Activated CD8-positive, alpha-beta T cell treated with anti-CD3 and anti-CD28 coated beads, Interleukin-2, amount 10 ng/mL, durations not matched to agents 7 days and 5 days (primary cell): ENCODE results near the gene NSDHL. TPM values are rescaled to one million over a fixed set of nuclear protein-coding genes. Genes with fewer than 3 reads are reported as not detected.

Experiments used
- ATAC-seq: fragments of 150-1000 bp; cut with Tn5 transposase; one replicate; pipeline ENCODE4 v1.10.0; 2021; ENCODE audit warnings: moderate library complexity
- CTCF ChIA-PET: fragments of 350-600 bp; sonication (Branson Sonifier 250); formaldehyde crosslinking; loops from one replicate; lab custom pipeline; 2021; ENCODE audit warnings: antibody characterized with exemption; lab: Charles Lee
- POLR2A ChIA-PET: fragments of 350-600 bp; sonication (Branson Sonifier 250); formaldehyde crosslinking; loops from one replicate; lab custom pipeline; 2021; ENCODE audit warnings: antibody characterized with exemption; lab: Charles Lee
- DNase-seq: peaks from one replicate; pipeline ENCODE4 v3.0.0-alpha.2; 2020
- H3K27ac Mint-ChIP-seq: one replicate; pipeline ENCODE4 v1.8.0; 2021; ENCODE audit warnings: mild to moderate bottlenecking, mixed read lengths
- H3K27me3 Mint-ChIP-seq: one replicate; pipeline ENCODE4 v1.8.0; 2021; ENCODE audit warnings: low read depth, mixed read lengths
- H3K36me3 Mint-ChIP-seq: one replicate; pipeline ENCODE4 v1.8.0; 2021; ENCODE audit warnings: low read depth, mixed read lengths
- H3K4me1 Mint-ChIP-seq: one replicate; pipeline ENCODE4 v1.8.0; 2021; ENCODE audit warnings: low read depth, mixed read lengths
- H3K4me3 Mint-ChIP-seq: one replicate; pipeline ENCODE4 v1.8.0; 2021; ENCODE audit warnings: mild to moderate bottlenecking, mixed read lengths
- H3K9me3 Mint-ChIP-seq: one replicate; pipeline ENCODE4 v1.8.0; 2022; ENCODE audit warnings: mixed read lengths; ENCODE audit not compliant: insufficient read depth
- total RNA-seq, 2 experiments: library from RNA; stranded (reverse); gene quantifications; one replicate each; pipeline ENCODE4 v1.2.3, GENCODE V29; 2021

Gene NSDHL
- total RNA-seq, 2 experiments from 2014 or later = 14.2 to 15.5 TPM

DNA sequence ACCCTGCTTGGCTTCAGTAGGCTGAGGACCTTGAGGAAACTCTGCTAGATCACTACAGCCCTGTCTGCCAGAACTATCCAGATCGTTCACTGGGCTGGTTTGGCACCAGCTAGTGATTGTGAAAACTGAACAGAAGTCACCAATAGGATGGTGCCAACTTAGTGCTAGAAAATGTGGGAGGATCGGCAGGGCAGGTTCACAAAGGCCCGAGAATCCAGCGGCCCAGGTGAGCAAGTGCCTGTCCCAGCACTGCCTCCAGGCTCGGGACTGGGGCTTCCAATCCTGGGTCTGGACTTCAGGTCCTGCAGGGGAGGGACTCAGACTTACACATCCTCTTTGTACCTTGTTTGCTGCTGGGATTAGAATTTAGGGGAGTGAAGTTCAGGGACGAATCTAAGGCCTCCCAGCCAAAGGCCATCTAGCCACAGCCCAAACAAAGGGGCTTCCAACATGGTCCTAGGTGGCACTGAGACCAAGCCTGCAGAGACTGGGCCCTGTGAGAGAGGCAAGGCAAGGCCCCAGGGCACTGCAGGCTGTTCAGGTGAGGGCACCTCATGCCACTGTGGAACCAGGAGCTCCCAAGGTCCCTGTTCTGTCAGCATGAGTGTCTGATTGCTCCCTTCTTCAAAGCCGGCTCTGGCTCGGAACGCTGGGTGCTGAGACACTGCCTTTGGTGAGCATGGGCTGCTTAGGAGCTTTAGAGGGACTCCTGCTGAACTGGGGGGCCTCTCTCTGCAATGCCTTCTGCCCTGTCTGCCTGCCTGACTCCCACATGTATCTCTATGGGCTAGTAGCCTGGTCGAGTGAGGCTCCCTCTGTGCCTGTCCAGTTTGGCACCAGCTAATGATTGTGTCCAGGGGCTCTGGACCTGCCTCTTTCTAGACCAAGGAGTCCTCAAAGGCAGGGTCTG lies 46.3 kb downstream of the NSDHL start:
- no peak overlapping the region for H3K27ac Mint-ChIP-seq
- CTCF ChIA-PET = no interaction called here

DNA sequence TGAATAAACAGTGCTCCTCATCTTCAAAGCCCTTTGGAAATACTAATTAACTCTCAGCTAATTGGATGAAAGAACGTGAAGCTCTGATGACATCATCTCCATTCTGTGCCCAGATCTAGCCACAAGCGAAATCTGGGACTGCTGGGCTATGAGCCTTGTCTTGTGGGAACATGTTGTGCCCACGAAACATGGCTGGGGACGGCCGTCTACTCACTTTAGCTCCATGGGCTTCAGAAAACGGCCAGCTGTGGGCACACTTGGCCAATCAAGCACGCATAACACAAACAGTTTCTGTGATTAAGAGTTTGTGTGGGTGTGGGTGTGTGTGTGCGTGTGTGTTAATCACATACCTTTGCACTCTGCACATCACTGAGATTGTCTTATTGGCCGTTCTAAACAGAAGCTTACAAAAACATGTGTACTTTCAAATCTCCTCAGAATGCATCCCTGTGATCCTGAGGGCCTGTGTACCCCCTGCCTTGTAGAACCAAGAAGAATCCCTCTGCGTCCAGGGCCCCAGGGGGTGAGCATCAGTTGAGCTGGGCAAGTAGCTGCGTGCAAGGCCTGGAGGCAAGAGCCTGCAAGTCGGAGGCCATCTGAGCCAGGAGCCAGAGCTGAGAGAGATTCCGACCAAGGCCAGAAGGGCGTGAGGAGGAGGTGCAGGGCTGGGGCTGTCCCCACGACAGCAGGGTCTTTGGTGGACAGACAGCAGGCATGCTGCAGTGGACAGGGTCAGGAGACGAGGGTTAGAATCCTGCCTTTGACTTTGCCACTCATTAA lies 48.3 kb downstream of the NSDHL start:
- no peak for DNase-seq
- CTCF ChIA-PET = no interaction called here
- Mint-ChIP-seq H3K36me3 (no peaks in the 10 kb centered on the region), H3K27ac (no peak overlapping the region), H3K4me3 (no peak overlapping the region), H3K4me1 (no peaks in the 10 kb centered on the region), H3K27me3 (no peaks in the 10 kb centered on the region), H3K9me3 (no peaks in the 10 kb centered on the region)
- POLR2A ChIA-PET = no interaction called here
- no peak for ATAC-seq

More for the DNA sequence above, 46.3 kb downstream of the NSDHL start:
- Mint-ChIP-seq H3K36me3 (no peaks in the 10 kb centered on the region), H3K9me3 (no peaks in the 10 kb centered on the region), H3K4me3 (no peak overlapping the region), H3K27me3 (no peaks in the 10 kb centered on the region), H3K4me1 (peaks cover under 1% of the 10 kb centered on the region)
- DNase-seq = no peak
- no peak for ATAC-seq
- POLR2A ChIA-PET = no interaction called here

DNA sequence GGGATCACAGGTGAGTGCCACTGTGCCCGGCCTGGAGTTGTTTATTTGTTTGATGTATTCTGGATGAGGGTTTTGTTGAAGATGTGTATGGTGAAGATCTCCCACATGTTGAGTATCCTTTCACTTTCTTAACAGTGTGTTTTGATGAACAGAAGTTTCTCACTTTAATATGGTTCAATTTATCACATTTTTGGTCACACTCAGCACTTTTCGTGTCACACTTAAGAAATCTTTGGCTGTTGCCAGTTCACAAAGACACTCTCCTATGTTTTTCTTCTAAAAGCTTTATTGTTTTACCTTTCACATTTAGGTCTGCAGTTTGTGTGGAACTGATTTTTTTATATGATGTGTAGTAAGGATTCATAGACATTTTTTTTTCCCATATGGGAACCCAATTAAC lies 50.4 kb downstream of the NSDHL start:
- no peak for ATAC-seq
- no peaks in the 10 kb centered on the region for H3K4me1 Mint-ChIP-seq
- ChIA-PET POLR2A (no interaction called here), CTCF (no interaction called here)
- no peaks in the 10 kb centered on the region for H3K36me3 Mint-ChIP-seq
- H3K4me3 Mint-ChIP-seq = no peak overlapping the region
- no peaks in the 10 kb centered on the region for H3K27me3 Mint-ChIP-seq
- no peak for DNase-seq
- H3K9me3 Mint-ChIP-seq = no peaks in the 10 kb centered on the region
- H3K27ac Mint-ChIP-seq = no peak overlapping the region

DNA sequence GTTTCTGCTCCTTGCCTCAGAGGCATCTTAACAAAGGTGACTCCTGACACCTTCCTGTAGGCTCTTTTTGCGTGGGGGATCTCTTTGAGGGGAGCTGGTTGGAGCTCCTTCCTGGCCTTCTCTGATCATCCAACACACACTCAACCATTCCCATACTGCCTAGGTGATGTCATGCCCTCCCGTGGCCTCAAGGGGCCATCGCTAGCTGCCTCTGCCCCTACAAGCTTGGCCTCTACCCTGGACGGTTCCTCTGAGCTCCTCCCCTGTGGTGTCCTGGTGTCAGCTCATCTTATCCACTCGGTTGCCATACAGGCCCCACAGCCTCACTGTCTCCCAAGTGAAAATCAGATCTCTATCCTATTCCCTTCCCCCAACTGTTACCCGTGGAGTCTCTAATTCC lies 53.3 kb downstream of the NSDHL start:
- Mint-ChIP-seq H3K27me3 (peaks cover 5% of the 10 kb centered on the region), H3K36me3 (no peaks in the 10 kb centered on the region), H3K4me3 (no peak overlapping the region), H3K9me3 (no peaks in the 10 kb centered on the region), H3K4me1 (no peaks in the 10 kb centered on the region), H3K27ac (no peak overlapping the region)
- DNase-seq (no peak), ATAC-seq (no peak)
- CTCF ChIA-PET = no interaction called here
- POLR2A ChIA-PET = no interaction called here

DNA sequence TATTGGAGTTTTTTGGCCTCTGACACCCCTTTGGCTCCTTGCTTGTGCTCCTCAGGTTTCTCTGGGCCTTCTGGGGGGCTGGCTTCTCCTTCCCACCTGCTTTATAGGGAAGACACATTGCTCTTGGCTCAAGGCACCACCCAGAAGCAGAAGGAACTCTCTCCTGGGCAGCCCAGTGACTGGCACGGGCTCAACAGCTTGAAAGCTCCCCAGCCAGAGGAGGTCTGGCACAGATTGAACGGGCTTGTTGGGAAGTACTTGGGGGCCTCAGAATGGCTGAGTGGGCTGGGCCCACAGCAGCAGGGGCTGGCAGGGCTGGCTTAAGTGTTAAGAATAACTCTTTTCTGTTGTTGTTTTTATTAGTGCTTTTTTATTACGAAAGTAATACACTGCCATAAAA lies 55.9 kb downstream of the NSDHL start:
- POLR2A ChIA-PET = no interaction called here
- ATAC-seq (no peak), DNase-seq (no peak)
- no peak overlapping the region for H3K4me3 Mint-ChIP-seq
- H3K27ac Mint-ChIP-seq = no peak overlapping the region
- no peaks in the 10 kb centered on the region for H3K9me3 Mint-ChIP-seq
- H3K27me3 Mint-ChIP-seq = peaks cover 25% of the 10 kb centered on the region
- H3K36me3 Mint-ChIP-seq = no peaks in the 10 kb centered on the region
- CTCF ChIA-PET = no interaction called here
- H3K4me1 Mint-ChIP-seq = no peaks in the 10 kb centered on the region

DNA sequence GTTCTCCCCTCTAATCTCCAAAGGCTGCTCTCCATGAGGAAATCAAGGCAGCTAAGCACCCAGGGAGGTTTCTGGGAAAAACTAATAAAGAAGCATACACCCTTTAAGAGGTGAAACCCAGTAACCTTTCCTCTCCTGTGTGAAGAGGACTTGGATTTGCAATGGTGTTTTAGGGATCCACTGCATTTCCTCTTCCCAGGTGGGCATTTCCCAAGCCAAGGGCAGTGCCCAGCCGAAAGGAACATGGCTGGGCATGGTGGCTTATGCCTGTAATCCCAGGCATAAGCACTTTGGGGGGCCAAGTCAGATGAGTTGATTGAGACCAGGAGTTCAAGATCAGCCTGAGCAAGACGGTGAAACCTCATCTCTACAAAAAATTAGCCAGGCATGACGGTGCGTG lies 61.6 kb downstream of the NSDHL start:
- Mint-ChIP-seq H3K36me3 (no peaks in the 10 kb centered on the region), H3K27ac (no peak overlapping the region), H3K4me3 (no peak overlapping the region), H3K4me1 (no peaks in the 10 kb centered on the region), H3K9me3 (no peaks in the 10 kb centered on the region), H3K27me3 (peaks cover 39% of the 10 kb centered on the region)
- ATAC-seq (no peak), DNase-seq (no peak)
- CTCF ChIA-PET = no interaction called here
- POLR2A ChIA-PET = no interaction called here

DNA sequence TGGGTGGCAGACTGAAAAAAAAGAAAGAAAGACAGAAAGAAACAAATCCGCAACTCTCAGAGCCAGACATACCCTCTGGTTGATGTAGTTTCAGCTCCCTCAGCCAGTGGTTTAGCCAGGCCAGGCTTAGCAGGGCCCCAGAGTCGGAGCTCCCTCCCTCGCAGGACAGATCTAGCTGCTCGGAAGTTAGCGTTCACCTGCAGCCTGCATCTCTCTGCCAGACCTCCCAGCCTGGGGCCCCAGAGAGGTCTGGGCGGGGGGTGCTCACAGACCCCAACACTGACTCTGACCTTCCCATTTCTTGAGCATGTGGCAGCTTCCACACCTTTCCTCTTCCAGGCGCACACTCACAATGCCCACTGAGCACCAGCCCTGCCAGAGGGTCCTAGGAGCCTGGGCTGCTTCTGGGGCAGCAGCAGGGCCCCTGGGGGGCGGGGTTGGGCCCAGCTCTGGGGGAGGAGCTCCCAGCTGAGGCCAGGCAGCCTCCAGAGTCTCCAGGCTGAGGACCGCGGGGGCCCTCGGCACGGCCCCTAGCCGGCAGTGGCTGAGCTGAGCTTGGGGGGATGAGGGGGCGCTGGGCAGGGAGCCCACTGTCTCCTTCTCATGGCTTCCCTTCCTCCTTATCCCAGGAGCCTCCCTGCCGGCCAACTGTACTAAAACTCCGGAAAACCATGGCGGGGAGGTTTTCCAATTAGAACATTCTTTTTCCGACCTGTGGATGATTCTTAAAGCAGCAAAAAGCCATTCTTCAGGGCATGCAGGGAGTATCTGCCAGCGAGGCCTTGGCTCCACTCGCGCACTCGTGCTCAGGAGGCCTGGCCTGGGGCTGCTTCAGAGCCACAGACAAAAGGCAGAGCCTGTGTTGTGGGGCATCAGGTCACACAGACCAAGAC lies 62.4 kb downstream of the NSDHL start:
- POLR2A ChIA-PET = no interaction called here
- no peak for ATAC-seq
- Mint-ChIP-seq H3K9me3 (no peaks in the 10 kb centered on the region), H3K27me3 (peaks cover 38% of the 10 kb centered on the region), H3K36me3 (no peaks in the 10 kb centered on the region), H3K4me1 (no peaks in the 10 kb centered on the region), H3K4me3 (no peak overlapping the region), H3K27ac (no peak overlapping the region)
- no peak for DNase-seq
- CTCF ChIA-PET = no interaction called here

DNA sequence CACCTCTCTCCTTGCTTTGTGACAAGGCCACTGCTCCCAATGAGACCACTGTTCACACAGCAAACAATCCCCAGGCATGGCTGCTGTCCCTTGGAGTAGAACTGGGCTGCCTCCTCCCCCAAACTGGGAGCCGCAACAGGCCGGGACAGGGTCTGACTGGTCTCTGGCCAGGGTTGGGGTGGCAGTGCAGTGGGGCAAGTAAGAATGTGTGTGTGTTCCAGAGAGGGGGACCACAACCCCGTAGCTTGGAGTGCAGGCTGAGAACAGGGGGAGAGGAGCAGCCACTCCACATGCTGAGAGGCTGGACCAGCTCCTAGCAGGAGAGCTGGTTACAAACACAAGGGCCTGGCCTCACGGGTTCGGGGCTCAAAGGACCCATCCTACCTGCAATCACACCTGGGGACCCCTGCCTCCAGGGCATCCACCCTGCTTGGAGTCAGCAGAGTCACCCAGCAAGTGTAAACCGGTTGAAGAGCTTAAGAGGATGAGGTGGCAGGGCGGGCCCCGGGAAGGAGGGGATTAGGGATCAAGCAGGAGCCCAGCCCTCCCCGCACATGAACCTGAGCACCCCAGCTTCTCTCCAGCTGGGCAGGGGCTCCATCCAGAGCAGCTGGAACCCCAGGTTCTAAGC lies 63.2 kb downstream of the NSDHL start:
- peaks cover 34% of the 10 kb centered on the region for H3K27me3 Mint-ChIP-seq
- H3K27ac Mint-ChIP-seq = no peak overlapping the region
- H3K9me3 Mint-ChIP-seq = no peaks in the 10 kb centered on the region
- ChIA-PET CTCF (no interaction called here), POLR2A (no interaction called here)
- H3K4me3 Mint-ChIP-seq = no peak overlapping the region
- no peaks in the 10 kb centered on the region for H3K36me3 Mint-ChIP-seq
- ATAC-seq (no peak), DNase-seq (no peak)
- no peaks in the 10 kb centered on the region for H3K4me1 Mint-ChIP-seq

DNA sequence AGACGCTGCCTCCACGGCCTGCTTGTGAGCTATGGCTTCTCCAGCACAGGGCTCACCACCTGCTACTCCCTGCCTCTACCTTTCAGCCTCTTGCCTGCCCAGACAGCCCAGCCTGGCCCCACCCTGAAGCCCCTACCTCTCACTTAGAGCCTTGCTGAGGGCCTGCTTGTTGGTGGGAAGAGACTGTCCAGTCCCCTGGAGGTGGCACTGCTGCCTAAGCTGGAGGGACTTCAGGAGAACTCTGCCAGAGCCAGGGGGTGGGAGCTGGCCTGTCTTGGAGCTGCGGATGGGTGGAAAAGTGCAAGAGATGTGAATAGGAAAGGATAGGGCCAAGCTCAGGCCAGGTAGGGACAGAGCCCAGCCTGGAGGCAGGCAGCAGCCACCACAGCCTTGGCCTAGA lies 64.3 kb downstream of the NSDHL start:
- Mint-ChIP-seq H3K27ac (no peak overlapping the region), H3K9me3 (no peaks in the 10 kb centered on the region), H3K27me3 (peaks cover 27% of the 10 kb centered on the region), H3K4me3 (no peak overlapping the region), H3K36me3 (no peaks in the 10 kb centered on the region), H3K4me1 (no peaks in the 10 kb centered on the region)
- no peak for DNase-seq
- CTCF ChIA-PET = no interaction called here
- no peak for ATAC-seq
- POLR2A ChIA-PET = no interaction called here

DNA sequence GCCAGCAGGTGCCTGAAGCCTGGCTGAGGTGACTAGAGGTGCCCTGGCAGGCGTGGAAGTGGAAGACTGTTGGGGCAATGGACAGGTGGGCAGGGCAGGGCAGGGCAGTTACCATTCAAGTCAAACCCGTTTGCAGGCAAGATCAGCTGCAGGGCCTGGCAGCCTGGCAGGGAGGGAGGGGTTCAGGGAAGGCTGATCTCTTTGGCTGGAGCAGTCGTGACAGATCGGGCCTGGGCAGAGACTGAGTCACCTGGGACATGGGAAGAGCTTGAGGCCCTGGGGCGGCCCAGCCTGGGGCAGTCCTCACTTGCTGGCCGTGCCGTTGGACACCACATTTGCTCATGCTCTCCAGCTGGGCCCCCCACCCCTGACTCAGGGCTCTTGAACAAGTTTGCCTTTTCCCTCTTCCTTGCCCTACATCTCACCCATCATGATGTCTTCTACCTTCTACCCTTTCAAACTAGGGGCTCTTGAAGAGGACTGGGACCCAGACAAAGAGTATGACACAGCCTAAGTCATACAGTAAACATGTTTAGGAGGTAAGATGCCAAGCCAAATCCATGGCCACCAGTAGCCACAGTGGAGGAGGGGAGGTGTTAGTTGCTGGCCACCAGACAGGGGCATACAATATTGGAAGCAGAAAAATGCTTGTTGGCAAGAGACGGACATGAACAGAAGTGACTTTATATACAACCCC lies 65.0 kb downstream of the NSDHL start:
- ATAC-seq (no peak), DNase-seq (no peak)
- Mint-ChIP-seq H3K36me3 (no peaks in the 10 kb centered on the region), H3K27ac (no peak overlapping the region), H3K4me1 (no peaks in the 10 kb centered on the region), H3K27me3 (peaks cover 19% of the 10 kb centered on the region), H3K4me3 (no peak overlapping the region), H3K9me3 (no peaks in the 10 kb centered on the region)
- CTCF ChIA-PET = no interaction called here
- POLR2A ChIA-PET = no interaction called here

DNA sequence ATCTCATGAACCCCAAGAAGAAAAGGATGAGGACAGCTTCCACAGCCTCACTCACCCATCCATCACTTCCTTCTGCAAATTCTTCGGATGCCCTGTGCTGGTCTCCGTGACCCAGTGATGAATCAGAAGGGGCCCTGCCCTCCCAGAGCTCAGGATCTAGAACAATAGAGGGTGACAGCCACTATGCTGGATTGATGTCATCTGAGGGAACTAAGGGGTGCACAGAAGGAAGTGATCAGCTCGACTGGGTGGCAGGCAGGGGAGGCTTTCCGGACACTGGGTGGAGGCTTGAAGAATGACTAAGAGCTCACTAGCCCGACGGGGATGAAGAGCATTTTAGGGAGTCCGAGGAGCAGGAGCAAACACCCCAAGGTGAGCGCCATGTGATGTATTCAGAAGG lies 65.6 kb downstream of the NSDHL start:
- ChIA-PET POLR2A (no interaction called here), CTCF (no interaction called here)
- ATAC-seq (no peak), DNase-seq (no peak)
- no peaks in the 10 kb centered on the region for H3K4me1 Mint-ChIP-seq
- H3K27ac Mint-ChIP-seq = no peak overlapping the region
- H3K36me3 Mint-ChIP-seq = no peaks in the 10 kb centered on the region
- H3K4me3 Mint-ChIP-seq = no peak overlapping the region
- H3K9me3 Mint-ChIP-seq = no peaks in the 10 kb centered on the region
- H3K27me3 Mint-ChIP-seq = peaks cover 15% of the 10 kb centered on the region
